Measurements from ENCODE around the gene OTOR. TPM values are rescaled to one million over a fixed set of nuclear protein-coding genes. Genes with fewer than 3 reads are reported as not detected.

Gene OTOR
- total and polyA plus RNA-seq, 2 of the 13 experiments (the other 11 are each of a cell fraction or from before 2014, with no cell fraction given) = not detected

- TF ChIP-seq CBX5 (CRISPR knock-in tag; IDR thresholded peaks at IDR 0.05; ENCODE audit: borderline replicate concordance) (no peak), SKI (IDR thresholded peaks at IDR 0.05; ENCODE audit: partially characterized antibody) (no peak), GLI4 (CRISPR knock-in tag; IDR thresholded peaks at IDR 0.05; ENCODE audit: borderline replicate concordance) (no peak), KLF6 (CRISPR knock-in tag; IDR thresholded peaks at IDR 0.05) (no peak), EP300 (IDR thresholded peaks at IDR 0.05; ENCODE audit: low read depth in 2 of 2, low read length in 2 of 2) (no peak), EP300 (CRISPR knock-in tag; IDR thresholded peaks at IDR 0.05; ENCODE audit: borderline replicate concordance) (no peak), ZNF737 (CRISPR knock-in tag; IDR thresholded peaks at IDR 0.05; ENCODE audit: borderline replicate concordance) (no peak), ZNF512B (CRISPR knock-in tag; IDR thresholded peaks at IDR 0.05; ENCODE audit: borderline replicate concordance) (no peak)
Measured at GRCh38 chr20:16732506-16733152, 15.5 kb upstream of the OTOR start (continued).

- Histone ChIP-seq H3K9ac (ENCODE audit: insufficient read depth, low read depth, low read length) (no peak overlapping the region), H3K27me3 (ENCODE audit: control insufficient read depth in 1 of 2, insufficient read depth in 2 of 2, low read length in 2 of 2) (no peaks in the 10 kb centered on the region), H4K20me1 (ENCODE audit: insufficient read depth, low read length) (no peaks in the 10 kb centered on the region), H3K9me3 (ENCODE audit: low read length) (no peaks in the 10 kb centered on the region), H3K27ac (ENCODE audit: extremely low read length, insufficient read depth, low read length) (no peak overlapping the region), H3K4me1 (ENCODE audit: insufficient read depth, low read length) (peaks cover 7% of the 10 kb centered on the region; the same call in 1 of the 2 replicates), H3K36me3 (replicated peaks in 1 of 2; ENCODE audit: control insufficient read depth in 1 of 2, insufficient read depth in 2 of 2, low read length in 2 of 2) (peaks cover 17 to 57% of the 10 kb centered on the region in 2 experiments), H3K4me2 (ENCODE audit: low read depth, low read length) (no peak overlapping the region), H2AFZ (ENCODE audit: low read length) (no peak overlapping the region), H3K79me2 (ENCODE audit: insufficient read depth, low read length) (peaks cover 4% of the 10 kb centered on the region), H3K4me3 (replicated peaks in 1 of 3; ENCODE audit: insufficient read depth in 1 of 3, low read depth in 2 of 3, low read length in 3 of 3) (no peak overlapping the region)
- in situ Hi-C loops (cut with HindIII; ENCODE audit: extremely low pct_ligation_motif_present, low pct_unique_long_range_greater_than_20kb) (no loop called here), intact Hi-C loops (cut with micrococcal nuclease; ENCODE audit: unreplicated experiment) (no loop called here)
- ChIA-PET POLR2A (no interaction called here), CTCF (ENCODE audit: low intra/inter-chr PET ratio, low total read pairs) (no interaction called here)
- DNase-seq (ENCODE audit: low spot score) (no peak), ATAC-seq (no peak), FAIRE-seq (no peak)
- TF ChIP-seq MAFK (conservative IDR thresholded peaks at IDR 0.05 in 1 of 2, IDR thresholded peaks at IDR 0.05 in 1 of 2; ENCODE audit: low read length in 2 of 2) = peak; percentile 93 to 94
- no peak for TF ChIP-seq ZNF460 (CRISPR knock-in tag; IDR thresholded peaks at IDR 0.05; ENCODE audit: borderline replicate concordance)
- TF ChIP-seq MAFF (IDR thresholded peaks at IDR 0.05; ENCODE audit: low read depth, low read length) = peak; percentile 93
- TSS peak; percentile 1 for BruUV-seq (replicated peaks)
- 96% methylated on average over 6 of the region's 6 CpGs for WGBS (ENCODE audit: low lambda C conversion rate)
Measured at GRCh38 chr20:16740365-16741072, 7.6 kb upstream of the OTOR start.

Data from HepG2 (cell line).